GM19238 (cell line): ENCODE results near the gene LCE3E.

Experiments used
- DNase-seq: peaks from one replicate; pipeline ENCODE4 v3.0.0; 2011; ENCODE audit warnings: low spot score; ENCODE audit not compliant: insufficient read length

Gene LCE3E

DNA sequence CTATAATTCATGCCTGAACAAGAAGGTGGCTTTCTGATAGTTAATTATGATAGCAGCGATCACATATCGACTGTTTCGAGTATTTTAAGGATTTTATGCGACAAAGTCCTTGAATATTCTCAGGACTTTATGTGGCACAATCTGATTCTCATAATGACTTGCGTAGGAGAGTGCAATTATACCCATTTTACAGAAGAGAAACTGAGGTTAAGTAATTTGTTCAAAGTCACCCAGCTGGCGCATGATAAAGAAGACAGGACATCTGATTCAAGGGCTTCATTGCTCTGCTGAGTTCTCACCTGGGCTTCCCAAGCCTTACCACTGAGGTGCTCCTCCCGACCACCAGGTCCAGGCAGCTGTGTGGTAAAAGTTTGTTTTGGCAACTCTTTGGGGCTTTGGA is 50.5 kb downstream of the LCE3E start:
- no peak for DNase-seq
